Femur (tissue), 1 donor: ENCODE measurements around the gene RPUSD3.

Source experiments
- DNase-seq: peaks from one replicate; pipeline ENCODE4 v3.0.0-alpha.2; 2017

RPUSD3 gene

GRCh38 chr3:9797196-9797945 is 46.4 kb downstream of the RPUSD3 start:
- no peak for DNase-seq

DNA sequence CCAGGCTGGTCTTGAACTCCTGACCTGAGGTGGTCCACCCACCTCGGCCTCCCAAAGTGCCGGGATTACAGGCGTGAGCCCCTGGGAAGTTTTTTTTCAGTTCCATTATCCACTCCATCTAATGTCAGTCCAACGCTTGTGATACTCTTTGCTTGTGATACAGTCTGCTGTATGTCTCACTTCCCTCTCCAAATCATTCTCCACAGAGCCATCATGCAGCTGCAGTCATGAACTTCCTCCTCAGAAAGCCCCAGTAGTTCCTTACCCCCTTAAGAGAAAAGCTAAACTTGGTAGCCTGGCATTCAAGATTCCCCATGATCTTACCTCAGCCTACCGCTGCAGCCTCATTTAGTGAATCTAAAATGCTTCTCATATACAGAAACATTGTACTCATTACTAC is 48.6 kb downstream of the RPUSD3 start:
- DNase-seq, result no peak

DNA sequence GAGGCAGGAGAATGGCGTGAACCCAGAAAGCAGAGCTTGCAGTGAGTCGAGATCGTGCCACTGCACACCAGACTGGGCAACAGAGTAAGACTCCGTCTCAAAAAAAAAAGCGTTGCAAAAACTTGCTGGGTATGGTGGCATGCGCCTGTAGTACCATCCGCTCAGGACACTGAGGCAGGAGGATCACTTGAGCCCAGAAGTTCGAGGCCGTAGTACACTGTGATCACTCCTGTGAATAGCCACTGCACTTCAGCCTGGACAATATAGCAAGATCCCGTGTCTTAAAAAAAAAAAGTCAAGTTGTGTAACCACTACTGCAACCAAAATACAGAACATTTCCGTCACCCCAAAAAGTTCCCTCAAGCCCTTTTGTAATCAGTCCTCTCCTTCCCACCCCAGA is 49.4 kb downstream of the RPUSD3 start:
- DNase-seq, result no peak

- DNase-seq, result peak; percentile 43
Observed at GRCh38 chr3:9793161-9793781, 50.5 kb downstream of the RPUSD3 start.

- DNase-seq, result peak; percentile 96
Observed at GRCh38 chr3:9792405-9793160, 51.2 kb downstream of the RPUSD3 start, which contains the start of the genes ARPC4 and TADA3. ARPC4 (plus strand) TSS chr3:9793082; CDS start chr3:9793122, 40 bp downstream. TADA3 (minus strand) TSS chr3:9792473; CDS start chr3:9791466, 1,007 bp downstream.

DNA sequence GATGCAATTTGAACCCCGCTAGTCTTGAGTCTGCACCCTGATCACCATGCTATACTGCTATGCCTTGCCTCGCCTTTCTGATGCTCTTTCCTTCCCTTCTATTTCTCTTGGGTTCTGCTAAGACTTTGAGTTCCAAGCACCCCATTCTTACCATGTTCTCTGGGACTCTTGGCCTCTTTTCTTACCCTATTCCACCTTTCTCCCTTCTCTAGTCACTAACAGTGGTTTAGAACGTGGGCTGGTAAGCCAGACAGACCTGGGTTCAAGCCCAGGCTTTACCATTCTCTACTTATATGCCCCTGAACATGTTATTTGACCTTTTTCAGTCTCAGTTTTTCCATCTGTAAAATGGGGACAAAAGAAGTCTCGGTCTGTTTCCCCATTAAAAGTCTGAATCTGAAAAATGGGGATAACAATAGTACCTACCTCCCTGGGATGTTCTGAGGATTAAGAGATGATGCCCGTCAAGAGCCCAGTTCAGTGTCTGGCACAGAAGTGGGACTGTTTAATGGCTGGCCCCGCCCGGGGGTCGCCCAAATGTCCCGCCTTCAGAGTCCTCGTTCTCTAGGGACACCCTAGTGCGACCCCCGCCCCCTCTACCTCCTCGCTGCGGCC is 51.9 kb downstream of the RPUSD3 start:
- DNase-seq, result no peak

GRCh38 chr3:9791127-9791526 is 52.7 kb downstream of the RPUSD3 start:
- no peak for DNase-seq
